PC-9 (cell line): ENCODE data around the gene GLYATL3. TPM values are rescaled to one million over a fixed set of nuclear protein-coding genes. Genes with fewer than 3 reads are reported as not detected.
"Not testable (repeated sequence)": the region's sequence is repeated elsewhere in the genome, so short reads cannot be mapped to it uniquely, and the experiment has no call there.

ENCODE experiments used
- BruUV-seq: library from RNA; stranded (reverse); fragments of 400-500 nt; replicated peaks from 2 replicates; lab custom pipeline; 2021; lab: Mats Ljungman, UMichigan
- CTCF ChIA-PET: fragments of 300-600 bp; sonication (Branson Sonifier 250); formaldehyde crosslinking; loops from one replicate; lab custom pipeline; 2022; ENCODE audit warnings: antibody characterized with exemption; lab: Charles Lee
- POLR2A ChIA-PET: fragments of 300-600 bp; sonication (Branson Sonifier 250); formaldehyde crosslinking; loops from one replicate; lab custom pipeline; 2022; ENCODE audit warnings: antibody characterized with exemption; ENCODE audit not compliant: unreplicated experiment; lab: Charles Lee
- DNase-seq, 2 experiments: peaks; one replicate each; pipeline versions ENCODE4 v3.0.0 to v3.0.0-alpha.2; 2015 to 2022; ENCODE audit warnings: mixed read lengths in 1 of 2
- H2AFZ ChIP-seq: fragments of 200-600 bp; sonication (generic); 2 replicates; pipeline ENCODE4 v1.8.1; 2017; ENCODE audit warnings: antibody characterized with exemption
- H3F3A ChIP-seq: fragments of 200-600 bp; sonication (generic); 2 replicates; pipeline ENCODE4 v1.8.1; 2017; ENCODE audit warnings: antibody characterized with exemption, mild to moderate bottlenecking, low read depth; ENCODE audit not compliant: insufficient read depth
- H3K27ac ChIP-seq: fragments of 200-600 bp; sonication (generic); 2 replicates; pipeline ENCODE4 v1.6.1; 2016; ENCODE audit warnings: mixed run types
- H3K27me3 ChIP-seq: fragments of 200-600 bp; sonication (generic); 2 replicates; pipeline ENCODE4 v1.6.1; 2016; ENCODE audit warnings: low read depth, mixed run types; ENCODE audit not compliant: insufficient read depth
- H3K36me3 ChIP-seq: fragments of 200-600 bp; sonication (generic); 2 replicates; pipeline ENCODE4 v1.6.1; 2016; ENCODE audit warnings: low read depth, mixed run types
- H3K4me1 ChIP-seq: fragments of 200-600 bp; sonication (generic); replicated peaks from 2 replicates; pipeline ENCODE4 v1.6.1; 2016; ENCODE audit warnings: mixed run types; ENCODE audit not compliant: insufficient read depth
- H3K4me2 ChIP-seq: fragments of 200-600 bp; sonication (generic); 2 replicates; pipeline ENCODE4 v1.6.1; 2017; ENCODE audit warnings: mixed run types
- H3K4me3 ChIP-seq: fragments of 200-600 bp; sonication (generic); 2 replicates; pipeline ENCODE4 v1.6.1; 2016; ENCODE audit warnings: mixed run types
- H3K79me2 ChIP-seq: fragments of 200-600 bp; sonication (generic); 2 replicates; pipeline ENCODE4 v1.6.1; 2017; ENCODE audit warnings: low read depth, mixed run types
- H3K9me2 ChIP-seq: fragments of 200-600 bp; sonication (generic); 2 replicates; pipeline ENCODE4 v1.8.1; 2017; ENCODE audit warnings: mild to moderate bottlenecking; ENCODE audit not compliant: insufficient read depth
- H3K9me3 ChIP-seq: fragments of 200-600 bp; sonication (generic); 2 replicates; pipeline ENCODE4 v1.8.1; 2016; ENCODE audit warnings: low read depth; ENCODE audit not compliant: insufficient read depth
- H4K20me1 ChIP-seq: fragments of 200-600 bp; sonication (generic); 2 replicates; pipeline ENCODE4 v1.8.1; 2017; ENCODE audit not compliant: insufficient read depth
- CTCF ChIP-seq: fragments of 200-600 bp; sonication (generic); conservative IDR thresholded peaks from 2 replicates; pipeline ENCODE4 v1.6.1; 2017; ENCODE audit warnings: mixed run types, antibody characterized with exemption, mild to moderate bottlenecking, moderate library complexity
- EZH2 ChIP-seq: fragments of 200-600 bp; sonication (generic); IDR thresholded peaks from 2 replicates; pipeline ENCODE4 v1.8.0; 2017; ENCODE audit warnings: antibody characterized with exemption, low read depth
- intact Hi-C: fragments of 100-400 bp; cut with micrococcal nuclease; formaldehyde crosslinking; loops from one replicate; pipeline ENCODE4 v1.10.0; 2022; ENCODE audit not compliant: unreplicated experiment
- total RNA-seq: library from RNA; stranded (reverse); gene quantifications from 2 replicates; pipeline ENCODE4 v1.2.3, GENCODE V29; 2021

GLYATL3 gene
- total RNA-seq, 1 experiment from 2014 or later, result not detected

DNA sequence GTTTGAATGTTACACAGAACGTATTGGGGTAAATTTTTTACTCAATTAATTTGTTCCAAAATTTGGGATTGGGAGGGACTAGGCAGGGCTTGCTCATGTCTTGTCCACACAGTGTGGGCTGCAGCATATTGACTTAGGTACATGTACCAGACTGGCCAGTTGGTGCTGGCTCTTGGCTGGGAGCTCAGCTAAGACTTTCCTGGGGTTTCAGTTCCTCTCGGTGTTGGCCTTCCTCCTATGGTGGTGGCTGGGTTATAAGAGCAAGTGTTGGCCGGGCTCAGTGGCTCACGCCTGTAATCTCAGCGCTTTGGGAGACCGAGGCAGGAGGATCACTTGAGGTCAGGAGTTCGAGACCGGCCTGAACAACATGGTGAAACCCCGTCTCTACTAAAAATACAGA, 31.7 kb upstream of the GLYATL3 start:
- Histone ChIP-seq H3K79me2 (peaks cover 53% of the 10 kb centered on the region), H3K27me3 (no peaks in the 10 kb centered on the region), H3K4me1 (peaks cover 9% of the 10 kb centered on the region), H3K27ac (no peak overlapping the region), H3K4me3 (no peak overlapping the region), H3F3A (no peaks in the 10 kb centered on the region), H4K20me1 (no peaks in the 10 kb centered on the region), H2AFZ (no peak overlapping the region), H3K9me2 (no peaks in the 10 kb centered on the region), H3K9me3 (no peaks in the 10 kb centered on the region), H3K36me3 (peaks cover 16% of the 10 kb centered on the region), H3K4me2 (no peak overlapping the region)
- BruUV-seq, result no TSS peak
- no peak for DNase-seq
- intact Hi-C loops, result no loop called here
- ChIA-PET CTCF (no interaction called here), POLR2A (no interaction called here)
- no peak for TF ChIP-seq CTCF
- TF ChIP-seq EZH2, result no peak

DNA sequence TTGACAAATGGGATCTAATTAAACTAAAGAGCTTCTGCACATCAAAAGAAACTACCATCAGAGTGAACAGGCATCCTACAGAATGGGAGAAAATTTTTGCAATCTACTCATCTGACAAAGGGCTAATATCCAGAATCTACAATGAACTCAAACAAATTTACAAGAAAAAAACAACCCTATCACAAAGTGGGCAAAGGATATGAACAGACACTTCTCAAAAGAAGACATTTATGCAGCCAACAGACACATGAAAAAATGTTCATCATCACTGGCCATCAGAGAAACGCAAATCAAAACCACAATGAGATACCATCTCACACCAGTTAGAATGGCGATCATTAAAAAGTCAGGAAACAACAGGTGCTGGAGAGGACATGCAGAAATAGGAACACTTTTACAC, 23.2 kb upstream of the GLYATL3 start:
- POLR2A ChIA-PET, H3F3A ChIP-seq, H3K9me3 ChIP-seq, H4K20me1 ChIP-seq, H3K27ac ChIP-seq, H3K4me3 ChIP-seq, H3K4me2 ChIP-seq, intact Hi-C loops, H3K79me2 ChIP-seq, BruUV-seq, CTCF ChIA-PET, H3K9me2 ChIP-seq, H3K4me1 ChIP-seq, H2AFZ ChIP-seq, H3K36me3 ChIP-seq, DNase-seq, H3K27me3 ChIP-seq: not testable (repeated sequence)

DNA sequence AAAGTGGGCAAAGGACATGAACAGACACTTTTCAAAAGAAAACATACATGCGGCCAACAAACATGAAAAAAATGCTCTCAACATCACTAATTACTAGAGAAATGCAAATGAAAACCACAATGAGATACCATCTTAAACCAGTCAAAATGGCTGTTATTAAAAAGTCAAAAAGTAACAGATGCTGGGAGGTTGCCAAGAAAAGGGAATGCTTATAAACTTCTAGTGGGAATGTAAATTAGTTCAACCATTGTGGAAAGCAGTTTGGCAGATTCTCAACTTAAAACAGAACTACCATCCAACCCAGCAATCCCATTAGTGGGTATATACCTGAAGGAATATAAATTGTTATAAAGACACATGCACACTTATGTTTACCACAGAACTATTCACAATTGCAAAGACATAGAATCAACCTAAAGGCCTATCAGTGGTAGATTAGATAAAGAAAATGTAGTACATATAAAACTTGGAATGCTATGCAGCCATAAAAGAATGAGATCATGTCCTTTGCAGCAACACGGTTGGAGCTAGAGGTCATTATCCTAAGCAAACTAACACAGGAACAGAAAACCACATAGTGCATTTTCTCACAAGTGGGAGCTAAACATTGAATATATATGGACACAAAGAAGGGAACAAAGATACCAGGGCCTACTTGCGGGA, 20.3 kb upstream of the GLYATL3 start:
- intact Hi-C loops, result no loop called here
- H3K9me3 ChIP-seq, result 0 out of 2 replicates have a peak, but pooled peaks cover 3% of the 10 kb centered on the region
- no peaks in the 10 kb centered on the region for H3F3A ChIP-seq
- H3K4me1 ChIP-seq, result no peaks in the 10 kb centered on the region
- POLR2A ChIA-PET, result no interaction called here
- H3K4me3 ChIP-seq, result no peak overlapping the region
- no peaks in the 10 kb centered on the region for H3K27me3 ChIP-seq
- H3K36me3 ChIP-seq, result no peaks in the 10 kb centered on the region
- no peaks in the 10 kb centered on the region for H4K20me1 ChIP-seq
- H3K79me2 ChIP-seq, result no peaks in the 10 kb centered on the region
- H3K9me2 ChIP-seq, result no peaks in the 10 kb centered on the region
- H3K4me2 ChIP-seq, result no peak overlapping the region
- no peak overlapping the region for H2AFZ ChIP-seq
- TF ChIP-seq EZH2 (no peak), CTCF (no peak)
- no peak overlapping the region for H3K27ac ChIP-seq
- CTCF ChIA-PET, result no interaction called here
- no TSS peak for BruUV-seq
- DNase-seq, result no peak

GRCh38 chr6:49481846-49482245, 17.9 kb upstream of the GLYATL3 start:
- H3K4me1 ChIP-seq, BruUV-seq, H3F3A ChIP-seq, H3K4me2 ChIP-seq, H3K27ac ChIP-seq, H3K9me3 ChIP-seq, H3K4me3 ChIP-seq, H3K79me2 ChIP-seq, H3K9me2 ChIP-seq, intact Hi-C loops, DNase-seq, H4K20me1 ChIP-seq, H3K36me3 ChIP-seq, H3K27me3 ChIP-seq, CTCF ChIA-PET, H2AFZ ChIP-seq, POLR2A ChIA-PET: not testable (repeated sequence)

DNA sequence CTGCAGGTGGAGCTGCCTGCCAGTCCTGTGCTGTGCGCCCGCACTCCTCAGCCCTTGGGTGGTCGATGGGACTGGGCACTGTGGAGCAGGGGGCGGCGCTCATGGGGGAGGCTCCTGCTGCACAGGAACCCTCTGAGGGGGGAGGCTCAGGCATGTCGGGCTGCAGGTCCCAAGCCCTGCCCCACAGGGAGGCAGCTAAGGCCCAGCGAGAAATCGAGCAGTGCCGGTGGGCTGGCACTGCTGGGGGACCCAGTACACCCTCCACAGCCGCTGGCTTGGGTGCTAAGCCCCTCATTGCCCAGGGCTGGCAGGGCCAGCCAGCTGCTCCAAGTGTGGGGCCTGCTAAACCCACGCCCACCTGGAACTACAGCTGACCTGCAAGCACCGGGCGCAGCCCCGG, 16.3 kb upstream of the GLYATL3 start:
- H3K27me3 ChIP-seq, DNase-seq, H3K79me2 ChIP-seq, H2AFZ ChIP-seq, H3F3A ChIP-seq, BruUV-seq, POLR2A ChIA-PET, H3K4me3 ChIP-seq, H3K9me3 ChIP-seq, intact Hi-C loops, H3K36me3 ChIP-seq, CTCF ChIA-PET, H3K4me1 ChIP-seq, H4K20me1 ChIP-seq, H3K4me2 ChIP-seq, H3K9me2 ChIP-seq, H3K27ac ChIP-seq: not testable (repeated sequence)
